GM12878 (cell line): Measurements from ENCODE around the gene GSTT4. TPM values are rescaled to one million over a fixed set of nuclear protein-coding genes. Genes with fewer than 3 reads are reported as not detected.

Experiments used
- ATAC-seq: fragments of 200-7000 bp; cut with Tn5 transposase; 3 replicates; pipeline ENCODE4 v1.9.1; 2020; ENCODE audit warnings: mild to moderate bottlenecking, moderate library complexity
- BruUV-seq: library from RNA; stranded (reverse); fragments of 400-500 nt; replicated peaks from 2 replicates; lab custom pipeline; 2021; lab: Mats Ljungman, UMichigan
- CTCF ChIA-PET: fragments of 300-600 bp; sonication (Branson Sonifier 250); formaldehyde crosslinking; extraction: SDS; loops from one replicate; lab custom pipeline; 2021; ENCODE audit warnings: inconsistent platforms; lab: Yijun Ruan, JAX
- POLR2A ChIA-PET: fragments of 350-600 bp; formaldehyde crosslinking; extraction: SDS; loops from one replicate; lab custom pipeline; 2021; ENCODE audit warnings: inconsistent platforms; lab: Charles Lee
- RAD21 ChIA-PET: fragments of 300-600 bp; sonication (Branson Sonifier 250); formaldehyde crosslinking; loops from one replicate; lab custom pipeline; 2023; ENCODE audit warnings: antibody characterized with exemption; ENCODE audit not compliant: unreplicated experiment; lab: Charles Lee
- SMC1A ChIA-PET: fragments of 300-600 bp; sonication (Branson Sonifier 250); formaldehyde crosslinking; loops from one replicate; lab custom pipeline; 2023; ENCODE audit not compliant: unreplicated experiment, uncharacterized antibody; lab: Charles Lee
- DNase-seq: peaks from one replicate; pipeline ENCODE4 v3.0.0-alpha.2; 2011; ENCODE audit warnings: low read depth, low spot score
- FAIRE-seq: peaks from 3 replicates; lab custom pipeline; 2011; peaks lifted over from hg19 to GRCh38; lab: Jason Lieb, UNC
- H2AFZ ChIP-seq: 2 replicates; pipeline ENCODE4 v1.6.0; 2011; ENCODE audit warnings: low read depth, low read length, control low read depth; ENCODE audit not compliant: control insufficient read depth
- H3K27ac ChIP-seq: 2 replicates; pipeline ENCODE4 v1.5.1; 2011; ENCODE audit warnings: control low read depth; ENCODE audit not compliant: control insufficient read depth, insufficient read depth
- H3K27me3 ChIP-seq, 2 experiments: replicated peaks in 1 of 2; 2 replicates each; pipeline versions ENCODE4 v1.6.0 to v1.6.1; 2011; ENCODE audit warnings: low read length in 1 of 2; ENCODE audit not compliant: control insufficient read depth in 2 of 2, insufficient read depth in 2 of 2
- H3K36me3 ChIP-seq, 2 experiments: 2 replicates each; pipeline ENCODE4 v1.5.1; 2011; ENCODE audit warnings: low read length in 1 of 2; ENCODE audit not compliant: control insufficient read depth in 2 of 2, insufficient read depth in 2 of 2
- H3K4me1 ChIP-seq: 2 replicates; pipeline ENCODE4 v1.6.1; 2011; ENCODE audit warnings: mild to moderate bottlenecking, low read length, moderate library complexity, mixed read lengths; ENCODE audit not compliant: control insufficient read depth, insufficient read depth
- H3K4me2 ChIP-seq: 2 replicates; pipeline ENCODE4 v1.6.0; 2011; ENCODE audit warnings: control low read depth; ENCODE audit not compliant: control insufficient read depth, insufficient read depth
- H3K4me3 ChIP-seq: fragments of 200-600 bp; sonication (generic); 2 replicates; pipeline ENCODE4 v1.5.1; 2016
- H3K79me2 ChIP-seq: 2 replicates; pipeline ENCODE4 v1.6.0; 2011; ENCODE audit warnings: low read length; ENCODE audit not compliant: control insufficient read depth, insufficient read depth
- H3K9ac ChIP-seq: 2 replicates; pipeline ENCODE4 v1.8.0; 2011; ENCODE audit warnings: low read length, control low read depth, mixed read lengths; ENCODE audit not compliant: control insufficient read depth, insufficient read depth
- H3K9me3 ChIP-seq: replicated peaks from 3 replicates; pipeline ENCODE4 v1.5.1; 2011; ENCODE audit warnings: mild to moderate bottlenecking, low read length; ENCODE audit not compliant: control insufficient read depth, insufficient read depth
- H4K20me1 ChIP-seq: 2 replicates; pipeline ENCODE4 v1.6.0; 2011; ENCODE audit not compliant: control insufficient read depth, insufficient read depth
- CBFB ChIP-seq: IDR thresholded peaks from 2 replicates; pipeline ENCODE4 v1.6.1; 2016; ENCODE audit warnings: antibody characterized with exemption, low read depth
- ESRRA ChIP-seq: IDR thresholded peaks from 2 replicates; pipeline ENCODE4 v1.6.1; 2012; ENCODE audit warnings: mild to moderate bottlenecking, low read length, improper control_type of control experiment
- ZNF384 ChIP-seq: IDR thresholded peaks from 2 replicates; pipeline ENCODE4 v1.6.1; 2012; ENCODE audit warnings: low read depth, mild to moderate bottlenecking, low read length, improper control_type of control experiment, borderline replicate concordance
- WGBS: methylation state at CpG from one replicate; pipeline ENCODE4 v1.1.6; 2016; ENCODE audit warnings: low lambda C conversion rate; ENCODE audit not compliant: insufficient replicate concordance, insufficient coverage; ENCODE audit errors: missing lambda C conversion rate; 5-methylcytosine and 5-hydroxymethylcytosine counted together
- in situ Hi-C: fragments of 300-500 bp; cut with MboI; formaldehyde crosslinking; loops from 9 replicates; pipeline ENCODE4 v1.14.3; 2018; ENCODE audit warnings: mixed read lengths
- intact Hi-C: fragments of 100-400 bp; cut with micrococcal nuclease; formaldehyde crosslinking; loops from one replicate; pipeline ENCODE4 v1.14.2; 2022; ENCODE audit not compliant: unreplicated experiment
- polyA plus RNA-seq, 11 experiments: library from polyadenylated mRNA; depleted of rRNA in 4 of 11; unstranded in 6 of 11; stranded (reverse) in 5 of 11; fragments of >200 nt; fragmentation: Nextera tagmentation in 4 of 11; fragmentation: Illumina TruSeq in 1 of 11; extraction: Ambion mirVana in 4 of 11; extraction: Trizol in 1 of 11; gene quantifications; 1 replicate in 1 of 11; 2 replicates in 10 of 11; pipeline versions ENCODE4 v1.2.1 to v1.2.3, GENCODE V29; 2011 to 2016; ENCODE audit warnings: inconsistent platforms in 2 of 11, missing spikeins in 2 of 11, low read depth in 1 of 11
- total RNA-seq, 4 experiments: library from RNA; depleted of rRNA in 3 of 4; stranded (reverse); fragments of >200 nt in 3 of 4; fragmentation: Illumina TruSeq in 1 of 4; extraction: Trizol in 1 of 4; gene quantifications; 2 replicates each; pipeline versions ENCODE4 v1.2.1 to v1.2.3, GENCODE V29; 2013 to 2021
- TF ChIP-seq, protein P1 (sequence below): fragments of 450-650 bp; IDR thresholded peaks from 2 replicates; pipeline ENCODE4 v1.6.1; 2016; ENCODE audit warnings: mild to moderate bottlenecking
- TF ChIP-seq, protein P2 (sequence below): fragments of 450-650 bp; formaldehyde crosslinking; IDR thresholded peaks from 2 replicates; pipeline ENCODE4 v1.5.0; 2022; ENCODE audit warnings: mild to moderate bottlenecking, missing genetic modification characterization

GSTT4 gene
- total and polyA plus RNA-seq, 10 of the 15 experiments (the other 5 are each of a cell fraction or from before 2014, with no cell fraction given), result not detected

DNA sequence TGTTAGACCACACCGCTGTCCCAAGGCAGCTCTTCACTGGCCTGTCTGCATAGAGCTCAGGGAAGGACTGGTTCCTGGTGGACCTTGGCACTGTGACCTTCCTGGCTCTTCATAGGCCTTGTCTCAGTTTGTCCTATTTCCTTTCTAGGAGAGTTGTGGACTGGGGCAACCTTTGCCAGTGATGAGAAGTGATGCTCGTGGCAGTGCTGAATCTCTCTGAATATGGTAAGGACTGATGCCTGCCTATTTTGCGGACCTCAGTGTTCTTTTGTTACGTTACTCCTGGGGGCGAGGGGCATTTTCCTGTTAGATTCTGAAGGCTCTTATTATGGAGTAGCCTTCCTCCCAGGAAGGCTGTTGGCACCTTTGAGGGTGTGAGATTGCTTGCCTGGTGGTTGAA is 30.0 kb upstream of the GSTT4 start:
- no peak for FAIRE-seq
- no peak for DNase-seq
- CTCF ChIA-PET, result interaction anchor here (1.0 to 1.1 kb wide), 2 partner anchors 83 to 290 kb away, joined by 3 to 4 read pairs; no protein-coding TSS in a partner anchor
- RAD21 ChIA-PET, result no interaction called here
- Histone ChIP-seq H3K4me2 (no peak overlapping the region), H3K27me3 (no peaks in the 10 kb centered on the region), H2AFZ (no peak overlapping the region), H3K36me3 (peaks cover 20 to 33% of the 10 kb centered on the region in 2 experiments), H3K4me1 (no peaks in the 10 kb centered on the region), H3K9ac (no peak overlapping the region), H3K79me2 (peaks cover 4% of the 10 kb centered on the region), H3K4me3 (no peak overlapping the region), H3K9me3 (no peaks in the 10 kb centered on the region), H3K27ac (no peak overlapping the region), H4K20me1 (no peaks in the 10 kb centered on the region; the same call in 1 of the 2 replicates)
- intact Hi-C loops (no loop called here), in situ Hi-C loops (no loop called here)
- POLR2A ChIA-PET, result no interaction called here
- no peak for TF ChIP-seq ESRRA
- TF ChIP-seq, protein P1, sequence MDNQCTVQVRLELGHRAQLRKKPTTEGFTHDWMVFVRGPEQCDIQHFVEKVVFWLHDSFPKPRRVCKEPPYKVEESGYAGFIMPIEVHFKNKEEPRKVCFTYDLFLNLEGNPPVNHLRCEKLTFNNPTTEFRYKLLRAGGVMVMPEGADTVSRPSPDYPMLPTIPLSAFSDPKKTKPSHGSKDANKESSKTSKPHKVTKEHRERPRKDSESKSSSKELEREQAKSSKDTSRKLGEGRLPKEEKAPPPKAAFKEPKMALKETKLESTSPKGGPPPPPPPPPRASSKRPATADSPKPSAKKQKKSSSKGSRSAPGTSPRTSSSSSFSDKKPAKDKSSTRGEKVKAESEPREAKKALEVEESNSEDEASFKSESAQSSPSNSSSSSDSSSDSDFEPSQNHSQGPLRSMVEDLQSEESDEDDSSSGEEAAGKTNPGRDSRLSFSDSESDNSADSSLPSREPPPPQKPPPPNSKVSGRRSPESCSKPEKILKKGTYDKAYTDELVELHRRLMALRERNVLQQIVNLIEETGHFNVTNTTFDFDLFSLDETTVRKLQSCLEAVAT, result no peak
- no peak for TF ChIP-seq ZNF384
- TF ChIP-seq, protein P2, sequence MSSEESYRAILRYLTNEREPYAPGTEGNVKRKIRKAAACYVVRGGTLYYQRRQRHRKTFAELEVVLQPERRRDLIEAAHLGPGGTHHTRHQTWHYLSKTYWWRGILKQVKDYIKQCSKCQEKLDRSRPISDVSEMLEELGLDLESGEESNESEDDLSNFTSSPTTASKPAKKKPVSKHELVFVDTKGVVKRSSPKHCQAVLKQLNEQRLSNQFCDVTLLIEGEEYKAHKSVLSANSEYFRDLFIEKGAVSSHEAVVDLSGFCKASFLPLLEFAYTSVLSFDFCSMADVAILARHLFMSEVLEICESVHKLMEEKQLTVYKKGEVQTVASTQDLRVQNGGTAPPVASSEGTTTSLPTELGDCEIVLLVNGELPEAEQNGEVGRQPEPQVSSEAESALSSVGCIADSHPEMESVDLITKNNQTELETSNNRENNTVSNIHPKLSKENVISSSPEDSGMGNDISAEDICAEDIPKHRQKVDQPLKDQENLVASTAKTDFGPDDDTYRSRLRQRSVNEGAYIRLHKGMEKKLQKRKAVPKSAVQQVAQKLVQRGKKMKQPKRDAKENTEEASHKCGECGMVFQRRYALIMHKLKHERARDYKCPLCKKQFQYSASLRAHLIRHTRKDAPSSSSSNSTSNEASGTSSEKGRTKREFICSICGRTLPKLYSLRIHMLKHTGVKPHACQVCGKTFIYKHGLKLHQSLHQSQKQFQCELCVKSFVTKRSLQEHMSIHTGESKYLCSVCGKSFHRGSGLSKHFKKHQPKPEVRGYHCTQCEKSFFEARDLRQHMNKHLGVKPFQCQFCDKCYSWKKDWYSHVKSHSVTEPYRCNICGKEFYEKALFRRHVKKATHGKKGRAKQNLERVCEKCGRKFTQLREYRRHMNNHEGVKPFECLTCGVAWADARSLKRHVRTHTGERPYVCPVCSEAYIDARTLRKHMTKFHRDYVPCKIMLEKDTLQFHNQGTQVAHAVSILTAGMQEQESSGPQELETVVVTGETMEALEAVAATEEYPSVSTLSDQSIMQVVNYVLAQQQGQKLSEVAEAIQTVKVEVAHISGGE (CRISPR knock-in tag), result no peak
- TF ChIP-seq CBFB, result no peak
- no TSS peak for BruUV-seq
- 86% methylated on average over 5 of the region's 5 CpGs for WGBS
- SMC1A ChIA-PET, result no interaction called here
- ATAC-seq, result no peak
